HG03575 (cell line): Measurements from ENCODE around the gene WT1.

Source experiments
- ATAC-seq: cut with Tn5 transposase; IDR thresholded peaks from one replicate; pipeline ENCODE4 v1.9.1; 2021; ENCODE audit not compliant: unreplicated experiment, insufficient number of reproducible peaks, low FRiP score; ENCODE audit errors: extremely low read depth

Gene WT1

DNA sequence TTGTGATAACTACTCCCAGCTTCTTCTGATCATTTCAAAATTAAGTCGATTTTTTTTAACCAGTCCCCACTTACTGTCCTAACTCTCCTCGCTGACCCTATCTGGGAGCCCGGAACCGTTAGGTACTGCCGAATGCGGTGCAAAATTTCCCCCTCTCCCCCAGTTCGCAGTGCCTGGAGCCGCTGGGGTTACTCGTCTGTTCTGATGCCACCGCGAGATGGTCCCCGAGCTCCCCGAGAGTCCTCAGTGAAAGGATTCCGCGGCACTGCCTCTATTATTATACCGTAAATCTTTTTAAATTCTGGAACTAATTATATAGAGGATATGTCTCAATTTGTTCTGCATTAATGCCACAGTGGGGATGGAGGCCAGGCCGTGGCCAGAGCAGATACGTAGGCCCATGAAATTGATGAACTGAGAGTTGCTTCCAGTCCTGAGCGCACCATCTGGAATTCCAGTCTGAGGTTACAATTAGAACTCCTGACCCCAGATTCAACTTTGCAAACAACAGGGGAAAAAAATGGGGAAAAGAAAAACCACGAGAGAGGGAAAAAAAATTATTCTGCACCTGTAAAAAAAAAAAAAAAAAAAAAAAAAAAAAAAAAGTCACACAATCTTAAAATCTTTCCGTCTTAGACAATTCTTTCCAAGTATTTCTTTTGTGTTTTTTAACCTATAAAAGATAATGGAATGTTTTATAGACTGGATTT lies 4.3 kb upstream of the WT1 start:
- no peak for ATAC-seq

DNA sequence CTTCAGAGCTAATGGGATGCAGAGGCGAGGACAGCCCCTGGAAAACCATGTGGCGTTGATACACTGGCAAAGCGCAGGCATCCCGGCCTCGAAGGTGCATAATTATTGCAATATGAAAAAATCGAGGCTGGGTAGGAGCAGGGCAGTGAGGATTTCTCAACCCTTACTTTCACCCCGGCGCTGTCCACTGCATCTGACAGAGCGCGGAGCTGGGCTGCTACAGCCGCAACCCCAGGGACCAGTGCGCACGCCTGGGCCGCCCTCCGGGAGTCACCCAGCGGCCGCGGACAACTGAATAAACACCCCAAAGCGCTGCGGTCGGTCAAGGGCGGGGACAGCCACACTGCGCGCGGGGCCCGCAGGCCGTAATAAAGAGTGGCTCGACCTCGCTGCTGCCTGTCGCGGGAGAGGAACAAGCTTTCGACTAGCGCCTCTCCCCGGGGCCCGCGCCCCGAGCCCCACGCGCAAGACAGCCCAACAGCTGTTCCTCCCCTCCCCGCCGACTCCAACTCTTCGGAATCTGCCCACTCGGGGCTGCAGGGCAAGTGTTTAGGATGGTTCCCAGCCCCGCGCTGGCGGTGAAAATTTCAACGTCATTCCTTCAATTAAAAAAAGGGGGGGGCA lies 3.6 kb upstream of the WT1 start:
- ATAC-seq, result no peak

DNA sequence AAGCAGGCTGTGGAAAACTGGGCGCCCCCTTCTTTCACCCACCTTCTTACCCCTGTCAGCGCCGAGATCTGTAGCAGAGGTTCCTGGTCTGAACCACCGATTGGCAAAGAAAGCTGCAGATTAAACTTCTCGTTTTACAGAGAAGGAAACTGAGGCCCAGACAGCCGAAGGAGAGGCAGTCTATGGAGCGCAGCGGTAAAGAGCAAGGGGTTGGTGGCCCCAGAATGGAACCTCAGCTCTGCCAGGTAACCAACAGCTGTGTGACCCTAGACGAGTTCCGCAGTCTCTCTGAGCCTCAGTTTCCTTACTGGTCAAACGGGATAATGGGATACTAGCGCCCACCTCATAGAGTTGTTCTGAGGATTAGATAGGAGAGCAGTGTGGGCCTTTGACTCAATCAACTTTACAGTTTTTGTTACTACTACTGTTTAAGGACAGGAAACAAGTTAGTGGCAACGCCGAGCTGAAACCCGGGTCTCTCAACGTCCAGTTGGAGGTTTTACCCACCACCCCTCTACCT lies 3.1 kb upstream of the WT1 start:
- no peak for ATAC-seq

DNA sequence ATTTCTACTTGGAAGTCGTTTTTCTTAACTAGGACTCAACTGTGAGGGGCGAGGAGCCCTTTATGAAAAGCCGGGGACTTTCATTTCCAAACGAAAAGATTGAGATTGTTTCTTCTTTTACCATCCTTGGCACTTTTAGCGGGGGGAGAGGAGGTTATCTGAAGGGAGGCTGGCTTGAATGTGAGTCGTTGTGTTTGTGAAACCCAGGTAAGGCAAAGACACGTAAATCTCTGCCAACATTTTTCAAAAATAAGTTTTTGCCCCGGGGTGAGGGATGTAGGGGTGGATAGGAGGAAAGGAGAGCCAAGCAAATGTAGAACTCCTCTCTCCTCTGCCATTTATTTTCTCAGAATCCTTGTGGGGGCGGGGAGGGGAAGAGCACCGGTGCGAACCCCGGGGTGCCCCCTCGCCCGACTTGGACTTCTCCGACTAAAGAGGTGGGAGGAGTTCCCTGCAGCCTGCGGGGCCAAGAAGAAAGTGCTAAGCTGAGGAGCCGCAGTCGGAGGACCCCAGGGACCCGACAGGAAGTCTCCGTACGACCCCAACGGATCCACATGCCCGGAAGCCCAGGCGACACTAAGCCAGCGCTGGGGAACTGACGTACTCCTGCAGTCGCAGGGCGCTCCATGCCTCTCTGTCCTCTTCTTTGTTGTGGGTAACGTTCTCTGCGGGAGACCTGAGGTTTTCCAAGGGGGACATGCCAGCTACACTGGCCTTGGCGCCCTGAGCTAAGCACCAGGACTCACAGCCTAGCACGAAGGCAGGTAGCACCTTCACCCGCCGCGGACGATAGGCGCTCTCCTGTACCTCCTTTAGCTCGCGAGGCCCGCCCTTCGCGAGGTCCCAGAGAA lies 2.4 kb upstream of the WT1 start:
- no peak for ATAC-seq

DNA sequence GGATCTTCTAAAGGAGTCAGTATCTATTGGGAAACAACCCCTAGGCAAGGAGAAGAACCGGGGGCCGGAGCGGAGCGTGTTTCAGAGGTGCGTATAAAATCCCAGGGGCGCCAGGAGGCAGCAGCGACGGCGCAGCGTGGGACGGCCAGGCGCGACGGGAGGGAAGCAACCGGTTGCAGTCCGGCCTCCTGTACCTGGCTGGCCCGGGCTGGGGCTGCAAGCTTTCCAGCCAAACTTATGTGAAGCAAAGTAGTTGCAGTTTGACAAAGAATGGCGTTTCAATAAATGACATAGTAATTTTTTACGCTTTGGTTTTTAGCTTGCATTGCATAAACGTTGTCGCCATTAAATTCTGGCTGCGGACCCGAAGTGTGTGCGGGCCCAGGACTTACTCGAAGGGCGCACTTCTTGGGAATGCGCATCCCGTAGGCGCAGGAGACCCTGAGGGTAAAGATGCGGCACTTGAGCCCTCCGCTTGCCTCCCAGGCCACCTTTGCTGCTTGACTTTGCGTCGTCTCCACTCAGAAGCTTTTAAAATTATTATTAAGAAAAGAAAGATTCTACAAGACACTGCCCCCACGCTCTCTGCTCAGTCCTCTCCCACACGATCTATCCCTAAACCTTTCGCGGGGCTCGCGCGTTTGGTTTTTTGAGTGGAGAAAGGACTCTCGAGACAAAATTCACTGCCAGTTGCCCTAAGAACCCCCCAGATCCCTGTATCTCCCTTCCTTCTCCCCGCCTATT lies 1.6 kb upstream of the WT1 start:
- no peak for ATAC-seq

DNA sequence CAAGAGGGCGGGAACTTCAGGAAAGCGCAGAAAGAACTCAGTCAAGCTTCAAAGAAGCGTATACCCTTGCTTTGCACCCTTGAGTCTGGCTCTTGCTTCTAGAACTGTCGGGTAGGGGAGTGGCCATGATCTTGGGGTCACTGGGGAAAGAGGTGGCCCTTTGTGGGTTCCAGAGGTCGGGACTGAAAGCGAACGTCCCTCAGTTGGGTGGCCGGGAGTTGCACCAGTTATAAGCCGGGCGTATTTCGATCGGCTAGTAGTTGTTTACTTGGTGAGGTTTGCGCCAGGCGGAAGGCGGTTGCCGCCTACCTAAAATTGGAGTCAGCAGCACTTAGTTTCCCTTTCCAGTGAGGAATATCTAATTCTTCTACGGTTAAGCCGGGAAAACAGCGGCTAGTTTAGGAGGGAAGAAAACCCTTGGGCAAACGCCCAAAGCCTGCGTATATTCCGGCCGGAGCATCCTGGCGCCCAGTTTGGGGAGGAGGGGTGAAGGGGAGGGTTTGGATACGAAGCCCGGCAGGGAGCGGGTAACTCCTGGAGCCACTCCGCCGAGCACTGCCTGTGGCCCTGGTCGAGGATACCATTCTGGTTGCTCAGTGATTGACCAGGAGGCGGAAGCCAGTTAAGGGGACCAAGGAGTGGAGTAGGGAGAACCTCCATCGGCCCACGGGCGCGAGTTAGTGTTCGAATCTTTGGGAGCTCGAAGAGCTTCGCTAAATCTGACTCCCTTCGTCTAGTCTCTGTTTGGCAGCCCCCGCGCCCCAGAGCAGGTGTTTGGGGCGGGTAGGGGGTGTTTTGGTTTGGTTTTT lies 807 bp upstream of the WT1 start:
- no peak for ATAC-seq

DNA sequence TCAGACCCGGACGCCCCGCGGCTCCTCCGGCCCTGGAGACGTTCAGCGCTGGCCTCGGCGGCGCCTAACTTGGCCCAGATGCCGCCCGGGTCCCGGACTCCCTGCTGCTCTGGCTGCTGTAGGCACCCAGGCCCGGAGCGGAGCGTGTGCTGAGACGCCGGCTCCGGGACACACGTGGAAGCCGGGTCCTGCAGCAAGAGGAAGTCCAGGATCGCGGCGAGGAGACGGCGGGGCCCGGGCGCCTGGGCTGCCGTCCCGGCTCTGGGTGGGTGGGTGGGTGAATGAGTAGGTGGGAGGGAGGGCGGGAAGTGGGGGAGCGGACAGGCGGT lies 223 bp downstream of the WT1 start:
- ATAC-seq, result no peak

DNA sequence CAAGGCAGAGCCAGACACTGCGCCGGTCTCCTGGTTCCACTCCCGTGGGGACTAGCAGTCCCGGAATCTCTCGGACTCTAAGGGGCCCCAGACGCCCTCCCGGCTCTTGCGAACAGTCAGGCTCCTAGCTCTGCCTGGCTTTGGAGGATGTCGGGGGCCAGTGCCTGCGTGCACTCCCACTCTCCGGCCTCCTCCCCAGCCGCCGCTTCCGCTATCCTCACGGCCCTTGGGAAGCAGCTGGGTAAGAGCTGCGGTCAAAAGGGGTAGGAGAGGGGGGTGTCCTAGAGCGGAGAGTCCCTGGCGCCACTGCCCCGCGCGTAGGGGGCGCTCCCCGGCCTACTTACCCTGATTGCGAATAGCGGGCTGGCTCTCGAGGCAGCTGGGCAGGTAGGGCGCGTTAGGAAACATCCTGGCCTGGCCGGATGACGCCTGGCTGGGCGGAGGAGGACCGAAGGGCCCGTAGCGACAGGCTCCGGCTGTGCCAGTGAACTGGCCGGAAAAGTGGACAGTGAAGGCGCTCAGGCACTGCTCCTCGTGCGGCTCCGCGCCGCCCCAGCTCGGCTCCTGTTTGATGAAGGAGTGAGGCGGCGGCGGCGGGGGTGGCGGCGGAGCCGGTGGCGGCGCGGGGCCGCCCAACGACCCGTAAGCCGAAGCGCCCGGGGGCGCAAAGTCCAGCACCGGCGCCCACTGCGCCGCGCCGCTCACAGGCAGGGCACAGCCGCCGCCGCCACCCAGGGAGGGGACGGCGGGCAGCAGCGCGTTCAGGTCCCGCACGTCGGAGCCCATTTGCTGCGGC lies 785 bp downstream of the WT1 start:
- ATAC-seq, result no peak

DNA sequence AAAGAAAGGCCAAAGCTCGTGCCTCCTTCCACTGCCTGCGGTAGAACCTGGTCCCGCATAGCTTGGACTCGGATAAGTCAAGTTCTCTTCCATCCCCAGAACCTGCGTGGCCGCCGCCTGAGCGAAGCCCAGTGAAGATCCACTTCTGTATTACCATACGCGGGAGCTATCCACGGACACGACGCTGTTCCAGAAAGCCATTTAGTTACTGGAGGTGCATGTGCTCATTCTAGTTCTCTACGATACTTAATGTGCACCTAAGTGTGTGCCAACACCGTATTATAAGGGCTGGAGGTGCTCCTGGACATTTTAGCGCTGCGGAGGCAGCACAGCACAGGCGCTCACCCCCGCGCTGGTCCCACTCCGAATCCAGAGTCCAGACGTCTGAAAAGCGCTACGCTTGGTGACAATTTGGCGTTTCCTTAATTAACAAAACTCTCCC lies 1.4 kb downstream of the WT1 start:
- no peak for ATAC-seq

DNA sequence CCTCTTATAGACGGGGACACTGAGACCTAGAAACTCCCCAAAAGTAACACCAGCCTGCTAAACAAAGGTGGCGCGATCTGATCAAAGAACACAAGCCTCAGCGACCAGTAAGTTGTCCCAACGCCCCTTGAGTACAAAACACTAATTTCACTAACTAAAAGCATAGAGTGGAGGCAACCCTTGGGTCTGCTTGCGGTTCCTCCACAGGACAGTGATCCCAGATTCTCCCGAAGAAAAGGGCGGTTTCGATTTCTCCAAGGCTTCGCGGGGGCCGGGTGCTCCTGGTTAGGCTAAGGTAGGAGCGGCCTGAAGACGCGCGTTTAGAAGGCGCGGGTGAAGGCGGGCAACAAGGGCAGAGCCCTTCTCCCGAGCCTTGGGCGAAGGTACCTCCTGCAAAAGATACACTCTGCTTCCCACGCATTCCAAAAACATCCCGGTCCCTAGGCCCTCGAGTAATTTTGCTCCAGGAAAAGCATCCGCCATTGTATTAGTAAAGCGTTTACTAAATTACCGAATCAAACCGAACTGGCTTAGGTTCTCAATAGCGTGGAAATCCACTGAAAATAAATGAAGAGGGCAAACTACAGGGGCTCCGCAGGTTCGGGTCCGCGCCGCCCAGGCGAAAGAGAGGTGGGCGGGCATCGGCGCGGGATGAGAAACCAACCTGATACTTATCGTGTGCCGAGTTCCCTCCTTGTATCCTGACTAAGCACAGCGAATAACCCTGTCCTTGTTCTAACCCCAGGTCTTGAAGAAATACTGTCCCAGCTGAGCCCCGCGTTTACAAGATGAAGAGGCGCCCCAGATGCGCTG lies 2.0 kb downstream of the WT1 start:
- ATAC-seq, result no peak

DNA sequence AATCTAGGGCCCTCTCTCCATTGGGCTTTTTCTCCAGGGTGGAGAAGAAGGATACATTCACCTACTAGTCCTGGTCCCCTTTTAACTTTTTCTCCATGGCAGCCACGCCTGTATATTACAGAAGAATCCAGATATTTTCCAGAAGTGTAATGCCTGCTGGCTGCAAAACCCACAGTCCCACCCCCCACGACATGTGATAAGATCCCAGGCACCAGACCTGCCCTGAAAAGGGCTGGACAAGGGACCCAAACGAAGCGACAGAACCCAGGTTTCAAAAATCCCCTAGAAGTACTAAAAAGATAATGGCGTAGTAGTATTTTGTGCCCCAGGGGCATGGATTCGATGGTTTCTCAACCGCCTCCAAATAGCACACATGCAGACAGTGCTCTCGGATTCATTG lies 2.8 kb downstream of the WT1 start:
- ATAC-seq, result no peak

DNA sequence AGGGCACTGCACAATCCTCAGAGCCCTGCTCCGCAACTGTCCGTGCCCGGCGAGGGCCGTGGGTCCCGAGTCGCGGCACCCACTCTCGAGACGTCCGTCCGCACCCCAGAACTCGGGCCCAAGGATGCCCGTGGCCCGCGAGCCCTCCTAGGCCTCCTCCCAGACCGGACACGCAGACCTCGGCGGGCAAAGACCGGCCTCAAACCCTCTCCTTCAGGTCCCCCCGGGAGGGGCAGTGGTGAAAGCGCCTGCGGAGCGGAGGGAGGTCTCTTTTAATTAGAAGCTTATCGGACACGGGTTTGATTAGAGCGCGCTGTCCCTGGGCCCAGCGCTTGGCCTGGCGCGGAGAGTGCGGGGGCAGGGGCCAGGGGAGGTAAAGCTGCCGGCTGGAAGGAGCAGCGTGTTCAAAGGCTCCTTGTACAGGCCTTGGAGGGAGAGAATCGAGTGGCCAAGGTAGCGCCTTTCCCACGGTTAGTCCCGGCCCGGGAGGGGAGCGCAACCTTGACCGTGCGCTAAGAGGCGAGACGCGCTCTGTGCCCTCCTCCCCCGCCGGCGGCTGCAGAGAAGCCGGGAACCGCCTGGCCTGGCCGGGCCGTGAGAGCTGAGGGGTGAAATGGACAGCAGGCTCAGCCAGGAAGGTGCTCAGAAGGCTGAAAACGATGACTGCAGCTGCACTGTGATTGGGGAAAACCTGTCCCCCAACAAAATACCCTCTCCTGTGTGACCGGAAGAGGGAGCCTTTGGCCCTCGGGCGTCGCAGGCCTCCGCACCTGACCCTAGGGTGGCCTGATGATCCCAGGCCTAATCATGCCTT lies 4.6 kb downstream of the WT1 start:
- ATAC-seq, result no peak

DNA sequence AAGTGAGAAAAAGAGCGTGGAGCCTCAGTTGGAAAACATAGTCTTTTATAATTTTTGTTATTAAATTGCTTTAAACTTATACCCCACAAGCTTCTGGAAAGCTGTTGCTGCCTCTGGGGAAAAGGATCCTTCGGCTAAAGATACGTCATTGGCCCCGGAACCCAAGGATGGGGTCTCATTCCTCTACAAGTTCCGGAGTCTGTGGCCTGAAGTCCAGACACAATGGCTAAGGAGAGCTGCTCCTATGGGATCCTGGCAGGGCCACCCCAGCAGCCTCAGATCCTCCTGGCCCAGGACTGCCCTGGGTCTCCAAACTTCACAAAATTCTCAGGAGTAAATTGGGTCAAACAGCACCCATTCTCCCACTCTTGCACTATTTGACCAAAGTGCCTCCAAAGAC lies 5.9 kb downstream of the WT1 start:
- ATAC-seq, result no peak

DNA sequence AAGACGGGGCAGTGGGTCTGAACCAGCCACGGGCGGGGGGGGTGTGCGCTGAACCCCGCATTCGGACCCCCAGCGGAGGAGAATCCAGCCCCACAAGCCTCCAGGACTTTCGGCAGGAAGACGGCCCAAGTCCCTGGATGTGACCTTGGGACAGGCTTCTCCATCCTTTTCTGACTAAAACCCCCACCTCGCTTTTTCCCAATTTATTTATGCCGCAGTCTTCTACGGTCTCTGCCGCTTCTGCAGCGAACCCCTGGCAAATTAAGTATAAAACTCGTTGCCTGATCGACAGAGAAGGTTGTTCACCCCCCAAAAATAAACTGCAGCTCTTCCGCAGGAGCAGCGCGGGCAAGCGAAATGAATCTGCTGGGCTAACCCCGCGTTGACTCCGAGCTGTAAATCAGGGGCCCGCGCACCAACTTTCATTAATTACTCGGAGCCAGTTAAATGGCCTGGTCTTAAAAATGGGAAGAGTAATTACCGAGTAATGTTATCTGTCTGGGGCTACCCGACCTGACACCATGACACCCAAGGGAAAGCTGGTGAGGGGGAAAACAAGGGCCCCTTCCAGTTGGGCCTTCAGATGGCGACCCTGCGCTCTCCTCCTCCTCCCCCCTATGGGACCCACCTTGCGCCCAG lies 6.6 kb downstream of the WT1 start:
- no peak for ATAC-seq

DNA sequence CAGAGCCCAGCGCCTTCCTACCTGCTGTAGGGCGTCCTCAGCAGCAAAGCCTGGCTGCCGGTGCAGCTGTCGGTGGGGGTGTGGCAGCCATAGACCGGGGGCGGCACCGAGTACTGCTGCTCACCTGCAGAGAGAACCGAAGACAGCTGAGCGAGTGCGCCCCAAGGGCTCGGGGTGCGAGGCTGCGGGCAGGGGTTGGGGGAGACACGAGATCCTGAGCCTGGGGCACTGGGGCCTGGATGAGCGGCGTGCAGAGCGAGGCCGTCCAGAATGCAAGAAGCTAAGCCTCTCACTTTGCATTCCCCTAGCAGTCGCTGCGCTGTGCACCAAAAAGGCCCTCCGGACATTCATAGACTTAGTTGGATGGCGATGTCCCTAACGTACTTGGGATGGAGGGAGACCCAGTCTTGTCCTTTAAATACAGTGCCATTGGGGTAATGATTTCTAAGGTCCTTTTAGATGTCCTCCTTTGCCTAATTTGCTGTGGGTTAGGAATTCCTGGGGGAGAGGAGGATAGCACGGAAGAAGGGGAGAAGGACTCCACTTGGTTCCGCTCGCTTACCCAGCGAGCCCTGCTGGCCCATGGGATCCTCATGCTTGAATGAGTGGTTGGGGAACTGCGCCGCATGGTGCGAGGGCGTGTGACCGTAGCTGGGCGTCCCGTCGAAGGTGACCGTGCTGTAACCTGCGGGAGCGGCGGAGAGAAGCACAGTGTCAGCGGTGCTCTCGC lies 7.2 kb downstream of the WT1 start:
- no peak for ATAC-seq
